HG02938 (cell line): Measurements from ENCODE around the gene BHMT2.

Experiments used
- ATAC-seq: cut with Tn5 transposase; IDR thresholded peaks from one replicate; pipeline ENCODE4 v1.9.1; 2021; ENCODE audit warnings: mild to moderate bottlenecking, moderate library complexity; ENCODE audit not compliant: unreplicated experiment

The BHMT2 gene

DNA sequence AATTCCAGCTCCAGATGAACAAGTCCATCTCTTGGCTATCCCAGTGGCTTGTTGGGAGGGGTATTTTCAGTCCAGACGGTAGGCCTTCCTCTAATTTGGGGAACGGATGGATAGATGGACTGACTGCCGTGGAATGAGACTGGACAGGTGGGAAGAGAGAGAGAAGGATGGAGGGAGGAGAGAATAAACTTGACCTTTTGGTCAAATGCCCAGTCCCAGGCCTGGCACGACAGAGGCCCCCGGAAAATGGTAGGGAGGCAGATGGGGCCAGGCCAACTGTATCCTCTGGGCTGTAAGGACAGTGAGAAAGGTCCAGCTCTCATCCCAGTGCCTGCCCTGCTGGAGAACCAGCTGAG, 43.1 kb downstream of the BHMT2 start:
- no peak for ATAC-seq

GRCh38 chr5:79119486-79119885, 49.9 kb downstream of the BHMT2 start:
- ATAC-seq, result no peak

GRCh38 chr5:79120221-79120620, 50.7 kb downstream of the BHMT2 start:
- ATAC-seq, result no peak

- no peak for ATAC-seq
Observed at GRCh38 chr5:79122973-79123372, 53.4 kb downstream of the BHMT2 start.

DNA sequence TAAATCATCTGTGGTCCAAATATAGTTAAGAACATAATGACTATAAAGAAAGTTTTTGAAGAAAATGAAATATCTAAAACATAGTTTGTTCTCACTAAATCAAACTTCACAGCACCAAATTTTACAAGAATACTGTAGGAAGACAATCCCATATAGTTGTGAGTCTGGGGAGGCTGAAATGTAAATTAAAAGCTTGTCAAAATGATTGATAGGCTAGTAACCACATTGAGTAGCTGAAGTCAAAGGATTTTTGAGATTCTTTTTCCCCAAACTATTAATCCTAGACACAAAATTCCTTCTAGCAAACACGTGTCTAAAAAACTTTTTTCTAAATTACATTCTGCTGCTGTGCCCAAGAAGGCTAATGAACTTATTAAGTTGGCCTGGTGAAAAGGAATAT, 55.0 kb downstream of the BHMT2 start:
- no peak for ATAC-seq

- no peak for ATAC-seq
Observed at GRCh38 chr5:79130781-79131180, 61.2 kb downstream of the BHMT2 start.

DNA sequence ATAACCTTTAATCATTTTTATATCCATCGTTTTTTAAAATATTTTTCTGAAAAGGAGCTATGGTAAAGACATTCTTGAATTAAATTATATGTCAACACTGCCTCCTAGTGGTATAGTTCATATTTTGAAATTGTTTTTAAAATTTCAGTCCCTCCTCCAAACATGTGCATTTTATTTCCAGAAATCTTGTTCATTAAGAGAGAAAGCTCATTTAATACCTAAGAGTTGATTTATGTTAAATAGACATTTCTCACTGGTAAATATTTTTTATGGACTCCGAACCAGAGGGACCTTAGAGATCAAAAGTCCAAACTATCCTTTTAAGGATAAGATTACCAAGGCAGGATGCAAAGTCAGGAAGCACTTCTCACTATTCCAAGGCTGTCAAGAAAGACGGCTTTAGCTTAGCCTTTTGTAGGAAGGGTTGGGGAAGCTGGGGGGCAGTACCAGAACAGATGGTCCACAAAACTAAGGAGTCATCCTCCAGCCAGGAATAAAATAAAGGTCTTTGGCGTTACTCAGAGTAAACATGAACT, 63.6 kb downstream of the BHMT2 start:
- no peak for ATAC-seq

DNA sequence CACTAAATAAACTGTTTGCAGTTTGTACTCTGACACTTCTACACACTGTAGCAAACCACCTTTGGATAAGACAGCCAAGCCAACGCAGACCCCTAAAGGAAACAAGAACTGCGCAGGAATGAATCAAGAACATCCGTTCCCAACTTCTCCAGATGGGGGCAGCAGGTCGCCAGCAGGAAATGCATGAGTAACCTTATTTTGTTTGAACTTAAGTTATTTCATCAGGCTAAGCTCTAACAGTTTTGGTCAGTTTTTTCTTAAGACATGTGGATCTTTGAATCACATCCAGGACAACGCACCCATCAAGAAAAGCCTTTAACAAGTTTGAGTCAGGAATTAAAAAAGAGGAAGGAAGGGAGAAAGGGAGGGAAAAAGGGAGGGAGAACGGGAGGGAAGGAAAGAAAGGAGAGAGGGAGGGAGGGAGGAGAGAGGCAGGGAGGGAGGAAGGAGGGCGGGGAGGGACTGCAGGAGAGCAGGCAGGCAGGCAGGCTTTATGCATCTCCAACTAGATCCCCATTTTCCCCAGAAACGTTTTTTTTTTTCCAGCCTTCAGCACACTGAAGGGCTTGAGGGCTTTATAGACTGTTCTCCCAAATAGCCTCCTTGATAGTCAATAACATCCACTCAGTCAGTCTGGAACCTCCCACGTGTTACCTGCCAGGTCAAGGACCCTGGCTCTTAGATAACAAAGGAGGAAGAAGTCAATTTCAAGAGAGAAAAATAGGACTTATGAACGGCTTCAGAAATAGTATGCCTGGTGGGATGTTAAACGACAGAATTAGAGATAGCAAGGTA, 64.3 kb downstream of the BHMT2 start:
- ATAC-seq, result no peak

GRCh38 chr5:79135790-79136553, 66.4 kb downstream of the BHMT2 start:
- no peak for ATAC-seq

DNA sequence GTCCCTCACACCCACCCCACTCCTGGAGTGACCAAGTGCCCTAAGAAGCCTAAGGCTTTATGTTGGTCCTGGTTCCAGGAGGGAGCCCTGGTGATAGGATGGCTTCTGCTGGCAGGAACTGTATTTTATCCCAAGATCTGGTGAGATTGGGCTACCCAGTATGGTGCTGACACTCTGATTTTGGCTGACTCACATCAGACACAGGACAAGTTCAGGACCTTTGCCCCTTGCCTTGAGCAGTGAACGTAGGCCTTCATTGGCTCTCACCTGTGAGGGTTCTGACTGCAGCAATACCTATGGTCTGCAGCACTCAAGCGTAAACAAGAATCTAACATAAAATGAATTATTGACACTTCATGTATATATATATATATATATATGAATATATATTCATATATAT, 67.1 kb downstream of the BHMT2 start:
- no peak for ATAC-seq
